Gastrocnemius medialis (tissue), 4 donors: ENCODE data around the gene HEBP2. TPM values are rescaled to one million over a fixed set of nuclear protein-coding genes. Genes with fewer than 3 reads are reported as not detected.

ENCODE experiments used
- ATAC-seq, 2 donors: fragments of 150-250 bp; one replicate each; pipeline ENCODE4 v1.9.1; 2016
- DNase-seq, 2 donors: peaks; one replicate each; pipeline ENCODE4 v3.0.0-alpha.2; 2019
- H3K27ac ChIP-seq, 4 donors: fragments of 200-600 bp; sonication (generic); 1 replicate in 1 of 4; 2 replicates in 3 of 4; pipeline ENCODE4 v1.5.1; 2016 to 2018; ENCODE audit warnings: mild to moderate bottlenecking in 2 of 4, moderate library complexity in 1 of 4
- H3K27me3 ChIP-seq, 3 donors: fragments of 200-600 bp; sonication (generic) in 2 of 3; 1 replicate in 1 of 3; 2 replicates in 2 of 3; pipeline versions ENCODE4 v1.5.1 to v1.6.0; 2016 to 2019; ENCODE audit warnings: mild to moderate bottlenecking in 1 of 3, moderate library complexity in 1 of 3
- H3K36me3 ChIP-seq, 2 donors: fragments of 200-600 bp; sonication (generic) in 1 of 2; one replicate each; pipeline ENCODE4 v1.5.1; 2017 to 2018
- H3K4me1 ChIP-seq, 2 donors: fragments of 200-600 bp; sonication (generic) in 1 of 2; one replicate each; pipeline ENCODE4 v1.5.1; 2016 to 2017; ENCODE audit warnings: mild to moderate bottlenecking in 2 of 2
- H3K4me3 ChIP-seq, 4 donors: fragments of 200-600 bp; sonication (generic) in 3 of 4; 1 replicate in 1 of 4; 2 replicates in 3 of 4; pipeline ENCODE4 v1.5.1; 2016 to 2019; ENCODE audit warnings: mild to moderate bottlenecking in 2 of 4
- H3K9me3 ChIP-seq, 3 donors: fragments of 200-600 bp; sonication (generic) in 2 of 3; 1 replicate in 1 of 3; 2 replicates in 2 of 3; pipeline ENCODE4 v1.5.1; 2016 to 2019
- POLR2A ChIP-seq, 2 donors: fragments of 450-650 bp; IDR thresholded peaks; one replicate each; pipeline ENCODE4 v1.6.1; 2017; ENCODE audit warnings: antibody characterized with exemption in 2 of 2, mild to moderate bottlenecking in 2 of 2, moderate library complexity in 2 of 2
- in situ Hi-C, 4 donors: fragments of 200-750 bp; cut with MboI; loops; one replicate each; pipeline versions ENCODE4 v1.15.0 to v1.8.0; 2017; ENCODE audit warnings: low sequenced_read_pairs in 4 of 4
- intact Hi-C: fragments of 100-400 bp; cut with DNase I; formaldehyde crosslinking; loops from one replicate; pipeline ENCODE4 v1.15.1; 2023; ENCODE audit warnings: low total_unique reads
- total RNA-seq, 4 donors: library from RNA; depleted of rRNA; stranded (reverse); fragments of >200 nt; gene quantifications; one replicate each; pipeline versions ENCODE4 v1.1.0 to v1.2.3, GENCODE V29; 2016
- TF ChIP-seq, protein P1 (sequence below), 5 experiments: fragments of 450-650 bp in 3 of 5; fragments of 200-600 bp in 2 of 5; sonication (generic) in 2 of 5; IDR thresholded peaks in 4 of 5; conservative IDR thresholded peaks in 1 of 5; 1 replicate in 4 of 5; 2 replicates in 1 of 5; pipeline ENCODE4 v1.5.1; 2016 to 2019; ENCODE audit warnings: antibody characterized with exemption in 5 of 5, mild to moderate bottlenecking in 3 of 5, moderate library complexity in 3 of 5

HEBP2 gene
- total RNA-seq, 4 donors from 2014 or later: 60.3 to 81.5 (median 74.8) TPM

- no peak overlapping the region for H3K27ac ChIP-seq
- DNase-seq: no peak
- intact Hi-C loops: no loop called here
- H3K9me3 ChIP-seq: no peaks in the 10 kb centered on the region
- no peaks in the 10 kb centered on the region for H3K36me3 ChIP-seq
- no peaks in the 10 kb centered on the region for H3K4me1 ChIP-seq
- in situ Hi-C loops: no loop called here
- H3K4me3 ChIP-seq: no peak overlapping the region
- H3K27me3 ChIP-seq: no peaks in the 10 kb centered on the region
- ATAC-seq: no peak
- TF ChIP-seq POLR2A (IDR thresholded peaks at IDR 0.05): no peak
- TF ChIP-seq, protein P1, sequence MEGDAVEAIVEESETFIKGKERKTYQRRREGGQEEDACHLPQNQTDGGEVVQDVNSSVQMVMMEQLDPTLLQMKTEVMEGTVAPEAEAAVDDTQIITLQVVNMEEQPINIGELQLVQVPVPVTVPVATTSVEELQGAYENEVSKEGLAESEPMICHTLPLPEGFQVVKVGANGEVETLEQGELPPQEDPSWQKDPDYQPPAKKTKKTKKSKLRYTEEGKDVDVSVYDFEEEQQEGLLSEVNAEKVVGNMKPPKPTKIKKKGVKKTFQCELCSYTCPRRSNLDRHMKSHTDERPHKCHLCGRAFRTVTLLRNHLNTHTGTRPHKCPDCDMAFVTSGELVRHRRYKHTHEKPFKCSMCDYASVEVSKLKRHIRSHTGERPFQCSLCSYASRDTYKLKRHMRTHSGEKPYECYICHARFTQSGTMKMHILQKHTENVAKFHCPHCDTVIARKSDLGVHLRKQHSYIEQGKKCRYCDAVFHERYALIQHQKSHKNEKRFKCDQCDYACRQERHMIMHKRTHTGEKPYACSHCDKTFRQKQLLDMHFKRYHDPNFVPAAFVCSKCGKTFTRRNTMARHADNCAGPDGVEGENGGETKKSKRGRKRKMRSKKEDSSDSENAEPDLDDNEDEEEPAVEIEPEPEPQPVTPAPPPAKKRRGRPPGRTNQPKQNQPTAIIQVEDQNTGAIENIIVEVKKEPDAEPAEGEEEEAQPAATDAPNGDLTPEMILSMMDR (IDR thresholded peaks at IDR 0.05 in 4 of 5, conservative IDR thresholded peaks at IDR 0.05 in 1 of 5): no peak
These were observed 9.9 kb upstream of the HEBP2 start for GRCh38 chr6:138393871-138394783.

- DNase-seq (no peak), ATAC-seq (no peak)
- TF ChIP-seq, protein P1 (IDR thresholded peaks at IDR 0.05 in 4 of 5, conservative IDR thresholded peaks at IDR 0.05 in 1 of 5): no peak
- no peak for TF ChIP-seq POLR2A (IDR thresholded peaks at IDR 0.05)
- intact Hi-C loops (no loop called here), in situ Hi-C loops (no loop called here)
- Histone ChIP-seq H3K4me1 (no peaks in the 10 kb centered on the region), H3K9me3 (no peaks in the 10 kb centered on the region), H3K27ac (no peak overlapping the region), H3K27me3 (no peaks in the 10 kb centered on the region), H3K36me3 (no peaks in the 10 kb centered on the region), H3K4me3 (no peak overlapping the region)
These were observed 7.3 kb upstream of the HEBP2 start for GRCh38 chr6:138396709-138397108.

GRCh38 chr6:138397128-138398122, 6.6 kb upstream of the HEBP2 start:
- DNase-seq (no peak), ATAC-seq (no peak)
- Histone ChIP-seq H3K9me3 (no peaks in the 10 kb centered on the region), H3K4me3 (no peak overlapping the region), H3K4me1 (no peaks in the 10 kb centered on the region), H3K36me3 (no peaks in the 10 kb centered on the region), H3K27me3 (no peaks in the 10 kb centered on the region), H3K27ac (no peak overlapping the region)
- intact Hi-C loops (no loop called here), in situ Hi-C loops (no loop called here)
- TF ChIP-seq, protein P1 (IDR thresholded peaks at IDR 0.05 in 4 of 5, conservative IDR thresholded peaks at IDR 0.05 in 1 of 5): no peak
- TF ChIP-seq POLR2A (IDR thresholded peaks at IDR 0.05): no peak

- Histone ChIP-seq H3K36me3 (no peaks in the 10 kb centered on the region), H3K9me3 (no peaks in the 10 kb centered on the region), H3K27me3 (no peaks in the 10 kb centered on the region), H3K27ac (no peak overlapping the region), H3K4me3 (no peak overlapping the region), H3K4me1 (peaks cover 5% of the 10 kb centered on the region in 2 donors)
- TF ChIP-seq, protein P1 (IDR thresholded peaks at IDR 0.05 in 4 of 5, conservative IDR thresholded peaks at IDR 0.05 in 1 of 5): no peak
- no peak for TF ChIP-seq POLR2A (IDR thresholded peaks at IDR 0.05)
- in situ Hi-C loops (loop anchor here in 3 of 4 donors (10.0 to 25.0 kb wide), 2 partner anchors 286 to 362 kb away; partner anchors contain the start of gene CCDC28A (in 1 of the 3)), intact Hi-C loops (loop anchor here (5.0 to 10.0 kb wide), 2 partner anchors 374 to 533 kb away; partner anchors contain the start of genes CCDC28A and TNFAIP3)
- no peak for ATAC-seq
- DNase-seq: no peak
These were observed 3.7 kb upstream of the HEBP2 start for GRCh38 chr6:138400326-138400725.
